NCI-H748 (cell line): ENCODE results near the gene ZNF197.
A peak's percentile ranks its signal among the peaks of the same experiment; 100 is the strongest.
"Not testable (repeated sequence)": the region's sequence is repeated elsewhere in the genome, so short reads cannot be mapped to it uniquely, and the experiment has no call there.

Experiments
- DNase-seq: peaks from one replicate; lab custom pipeline; 2025; ENCODE audit not compliant: unreplicated experiment; lab: John Stamatoyannopoulos, UW

ZNF197 gene

GRCh38 chr3:44624749-44625480 is at the start of gene ZNF197:
Gene ZNF197, plus strand, starts transcription at chr3:44625036. Its CDS starts 4,119 bp downstream, at chr3:44629155.
- DNase-seq, result peak; percentile 94

- DNase-seq, result no peak
Measured at GRCh38 chr3:44576613-44577012, 48.2 kb upstream of the ZNF197 start.

GRCh38 chr3:44577354-44577952 is 47.4 kb upstream of the ZNF197 start:
- not testable (repeated sequence) for DNase-seq

- DNase-seq, result not testable (repeated sequence)
Measured at GRCh38 chr3:44578316-44578715, 46.5 kb upstream of the ZNF197 start.

- not testable (repeated sequence) for DNase-seq
Measured at GRCh38 chr3:44578924-44579515, 45.8 kb upstream of the ZNF197 start.

- not testable (repeated sequence) for DNase-seq
Measured at GRCh38 chr3:44579749-44580148, 45.1 kb upstream of the ZNF197 start.

- not testable (repeated sequence) for DNase-seq
Measured at GRCh38 chr3:44580971-44581370, 43.9 kb upstream of the ZNF197 start.

- peak; percentile 90 for DNase-seq
Measured at GRCh38 chr3:44584646-44585501, 40.0 kb upstream of the ZNF197 start, which contains the start of gene ZNF660. Gene ZNF660, plus strand, starts transcription at chr3:44584964. Its CDS starts 9,230 bp downstream, at chr3:44594194.

GRCh38 chr3:44596621-44597020 is 28.2 kb upstream of the ZNF197 start:
- no peak for DNase-seq

GRCh38 chr3:44601749-44602148 is 23.1 kb upstream of the ZNF197 start:
- DNase-seq, result no peak

- no peak for DNase-seq
Measured at GRCh38 chr3:44612678-44613077, 12.2 kb upstream of the ZNF197 start.

GRCh38 chr3:44628716-44629115 is 3.9 kb downstream of the ZNF197 start:
- no peak for DNase-seq

- DNase-seq, result no peak
Measured at GRCh38 chr3:44632193-44632592, 7.4 kb downstream of the ZNF197 start.

- no peak for DNase-seq
Measured at GRCh38 chr3:44642337-44642736, 17.5 kb downstream of the ZNF197 start.

GRCh38 chr3:44643024-44643423 is 18.2 kb downstream of the ZNF197 start:
- no peak for DNase-seq

- DNase-seq, result no peak
Measured at GRCh38 chr3:44647771-44648170, 22.9 kb downstream of the ZNF197 start.

- peak; percentile 89 for DNase-seq
Measured at GRCh38 chr3:44648564-44649229, 23.9 kb downstream of the ZNF197 start, which contains the start of gene ZNF35. Gene ZNF35, plus strand, starts transcription at chr3:44648732. Its CDS starts 2,336 bp downstream, at chr3:44651068.

- DNase-seq, result no peak
Measured at GRCh38 chr3:44649709-44650108, 24.9 kb downstream of the ZNF197 start.

- no peak for DNase-seq
Measured at GRCh38 chr3:44654039-44654438, 29.2 kb downstream of the ZNF197 start.

GRCh38 chr3:44659015-44659414 is 34.2 kb downstream of the ZNF197 start:
- DNase-seq, result no peak
